Chondrocyte (in vitro differentiated cells): ENCODE results near the gene CDIPT. TPM values are rescaled to one million over a fixed set of nuclear protein-coding genes. Genes with fewer than 3 reads are reported as not detected.
"Not testable (repeated sequence)": the region's sequence is repeated elsewhere in the genome, so short reads cannot be mapped to it uniquely, and the experiment has no call there.

Source experiments
- DNase-seq: peaks from one replicate; pipeline ENCODE4 v3.0.0; 2021; ENCODE audit warnings: mixed read lengths, low spot score
- H3K27ac Mint-ChIP-seq: one replicate; pipeline ENCODE4 v1.8.0; 2021; ENCODE audit warnings: mild to moderate bottlenecking, moderate library complexity, mixed read lengths; ENCODE audit not compliant: unreplicated experiment
- H3K27me3 Mint-ChIP-seq: 2 replicates; pipeline ENCODE4 v1.8.0; 2021; ENCODE audit warnings: low read depth, mixed read lengths
- H3K36me3 Mint-ChIP-seq: 2 replicates; pipeline ENCODE4 v1.8.0; 2021; ENCODE audit warnings: low read depth, mixed read lengths
- H3K4me1 Mint-ChIP-seq: 2 replicates; pipeline ENCODE4 v1.8.0; 2021; ENCODE audit warnings: low read depth, mild to moderate bottlenecking, mixed read lengths
- H3K4me3 Mint-ChIP-seq: one replicate; pipeline ENCODE4 v1.8.0; 2021; ENCODE audit warnings: mild to moderate bottlenecking, moderate library complexity, mixed read lengths; ENCODE audit not compliant: unreplicated experiment
- H3K9me3 Mint-ChIP-seq: 2 replicates; pipeline ENCODE4 v1.8.0; 2021; ENCODE audit warnings: low read depth, mixed read lengths
- total RNA-seq: library from RNA; stranded (reverse); gene quantifications from 3 replicates; pipeline ENCODE4 v1.2.1, GENCODE V29; 2021
- TF ChIP-seq, protein P1 (sequence below): fragments of 200-600 bp; sonication (generic); IDR thresholded peaks from 2 replicates; pipeline ENCODE4 v1.5.0; 2021; ENCODE audit warnings: antibody characterized with exemption, mild to moderate bottlenecking, moderate library complexity

Gene CDIPT
- total RNA-seq, 1 donor from 2014 or later, result 79.7 TPM

DNA sequence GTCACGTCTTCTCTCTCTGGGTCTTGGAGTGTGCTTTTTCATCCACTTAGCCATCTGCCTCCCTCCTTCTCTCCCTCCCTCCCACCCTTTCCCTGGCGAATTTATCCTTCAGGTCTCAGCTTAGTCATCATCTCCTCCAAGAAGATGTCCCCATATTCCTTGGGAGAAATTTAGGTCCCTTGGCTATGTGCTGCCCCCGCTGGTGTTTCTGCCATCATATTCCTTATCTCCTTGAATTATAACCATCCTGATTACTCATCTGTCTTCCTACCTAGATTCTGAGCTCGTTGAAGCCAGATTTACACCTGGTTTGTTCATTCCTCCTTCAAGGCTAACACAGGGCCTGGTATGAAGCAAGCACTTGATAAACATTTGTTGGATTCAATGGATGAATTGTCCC, 31.3 kb upstream of the CDIPT start:
- TF ChIP-seq, protein P1, sequence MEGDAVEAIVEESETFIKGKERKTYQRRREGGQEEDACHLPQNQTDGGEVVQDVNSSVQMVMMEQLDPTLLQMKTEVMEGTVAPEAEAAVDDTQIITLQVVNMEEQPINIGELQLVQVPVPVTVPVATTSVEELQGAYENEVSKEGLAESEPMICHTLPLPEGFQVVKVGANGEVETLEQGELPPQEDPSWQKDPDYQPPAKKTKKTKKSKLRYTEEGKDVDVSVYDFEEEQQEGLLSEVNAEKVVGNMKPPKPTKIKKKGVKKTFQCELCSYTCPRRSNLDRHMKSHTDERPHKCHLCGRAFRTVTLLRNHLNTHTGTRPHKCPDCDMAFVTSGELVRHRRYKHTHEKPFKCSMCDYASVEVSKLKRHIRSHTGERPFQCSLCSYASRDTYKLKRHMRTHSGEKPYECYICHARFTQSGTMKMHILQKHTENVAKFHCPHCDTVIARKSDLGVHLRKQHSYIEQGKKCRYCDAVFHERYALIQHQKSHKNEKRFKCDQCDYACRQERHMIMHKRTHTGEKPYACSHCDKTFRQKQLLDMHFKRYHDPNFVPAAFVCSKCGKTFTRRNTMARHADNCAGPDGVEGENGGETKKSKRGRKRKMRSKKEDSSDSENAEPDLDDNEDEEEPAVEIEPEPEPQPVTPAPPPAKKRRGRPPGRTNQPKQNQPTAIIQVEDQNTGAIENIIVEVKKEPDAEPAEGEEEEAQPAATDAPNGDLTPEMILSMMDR, result no peak
- Mint-ChIP-seq H3K9me3 (no peaks in the 10 kb centered on the region), H3K27ac (no peak overlapping the region), H3K4me1 (peaks cover 5% of the 10 kb centered on the region), H3K27me3 (peaks cover 19% of the 10 kb centered on the region), H3K4me3 (no peak overlapping the region), H3K36me3 (no peaks in the 10 kb centered on the region)
- DNase-seq, result no peak

DNA sequence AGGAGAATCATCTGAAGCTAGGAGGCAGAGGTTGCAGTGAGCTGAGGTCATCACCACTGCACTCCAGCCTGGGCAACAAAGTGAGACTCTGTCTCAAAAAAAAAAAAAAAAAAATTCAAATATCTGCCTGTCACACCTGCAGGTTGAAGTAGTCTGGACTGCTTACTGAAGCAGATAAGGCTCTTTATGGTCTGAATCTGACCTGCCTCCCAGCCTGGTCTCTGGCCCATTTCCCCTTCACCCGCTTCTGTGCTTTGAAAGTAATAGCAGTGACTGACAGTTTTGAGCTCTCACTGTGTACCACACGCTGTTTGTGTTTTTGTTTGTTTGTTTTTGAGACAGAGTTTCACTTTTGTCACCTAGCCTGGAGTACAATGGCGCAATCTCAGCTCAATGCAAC, 30.5 kb upstream of the CDIPT start:
- no peak for DNase-seq
- no peak overlapping the region for H3K27ac Mint-ChIP-seq
- peaks cover 3% of the 10 kb centered on the region for H3K4me1 Mint-ChIP-seq
- no peaks in the 10 kb centered on the region for H3K9me3 Mint-ChIP-seq
- H3K27me3 Mint-ChIP-seq, result peaks cover 14% of the 10 kb centered on the region
- TF ChIP-seq, protein P1, result no peak
- no peak overlapping the region for H3K4me3 Mint-ChIP-seq
- H3K36me3 Mint-ChIP-seq, result no peaks in the 10 kb centered on the region

- Mint-ChIP-seq H3K27me3 (peaks cover 3% of the 10 kb centered on the region), H3K27ac (no peak overlapping the region), H3K36me3 (no peaks in the 10 kb centered on the region), H3K9me3 (no peaks in the 10 kb centered on the region), H3K4me1 (no peaks in the 10 kb centered on the region), H3K4me3 (no peak overlapping the region)
- DNase-seq, result no peak
- TF ChIP-seq, protein P1, result no peak
Observed at GRCh38 chr16:29892458-29892813, 29.4 kb upstream of the CDIPT start.

- no peaks in the 10 kb centered on the region for H3K36me3 Mint-ChIP-seq
- no peaks in the 10 kb centered on the region for H3K27me3 Mint-ChIP-seq
- TF ChIP-seq, protein P1, result no peak
- no peaks in the 10 kb centered on the region for H3K4me1 Mint-ChIP-seq
- no peak overlapping the region for H3K27ac Mint-ChIP-seq
- no peak overlapping the region for H3K4me3 Mint-ChIP-seq
- H3K9me3 Mint-ChIP-seq, result no peaks in the 10 kb centered on the region
- DNase-seq, result no peak
Observed at GRCh38 chr16:29891525-29892457, 28.8 kb upstream of the CDIPT start.

GRCh38 chr16:29889372-29889771, 26.3 kb upstream of the CDIPT start:
- not testable (repeated sequence) for DNase-seq, H3K27ac Mint-ChIP-seq, H3K9me3 Mint-ChIP-seq, H3K4me3 Mint-ChIP-seq, H3K4me1 Mint-ChIP-seq, H3K36me3 Mint-ChIP-seq, H3K27me3 Mint-ChIP-seq

DNA sequence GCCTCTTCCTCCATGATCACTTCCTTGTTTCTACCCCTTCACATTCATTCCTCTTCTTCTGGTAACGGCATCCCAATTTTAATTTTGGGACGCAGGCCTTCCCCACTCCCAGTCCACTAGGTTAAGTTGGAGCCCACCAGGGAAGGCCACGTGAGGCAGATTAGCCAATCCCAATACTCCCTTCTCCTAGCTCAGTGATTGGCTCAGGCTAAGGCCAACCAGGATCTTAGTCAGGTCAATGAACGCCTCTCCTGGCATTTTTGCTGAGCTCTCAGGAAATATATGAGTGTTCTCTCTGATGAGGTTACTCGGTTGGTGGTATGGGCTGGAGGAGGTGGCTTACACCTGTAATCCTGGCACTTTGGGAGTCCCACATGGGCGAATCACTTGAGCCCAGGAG, 21.0 kb upstream of the CDIPT start:
- Mint-ChIP-seq H3K9me3 (no peaks in the 10 kb centered on the region), H3K4me3 (no peak overlapping the region), H3K27me3 (peaks cover 4% of the 10 kb centered on the region), H3K4me1 (no peaks in the 10 kb centered on the region), H3K27ac (no peak overlapping the region), H3K36me3 (peaks cover 4% of the 10 kb centered on the region)
- TF ChIP-seq, protein P1, result no peak
- DNase-seq, result no peak
